Stimulated activated CD8-positive, alpha-beta memory T cell treated with anti-CD3 and anti-CD28 coated beads, Interleukin-7, amount 100 ng/mL, for 4 hours (primary cell): Measurements from ENCODE around the gene PPP1R15B.

Experiments used
- DNase-seq, 2 donors: peaks; one replicate each; pipeline ENCODE4 v3.0.0-alpha.2; 2020; ENCODE audit warnings: low read depth in 2 of 2

PPP1R15B gene

DNA sequence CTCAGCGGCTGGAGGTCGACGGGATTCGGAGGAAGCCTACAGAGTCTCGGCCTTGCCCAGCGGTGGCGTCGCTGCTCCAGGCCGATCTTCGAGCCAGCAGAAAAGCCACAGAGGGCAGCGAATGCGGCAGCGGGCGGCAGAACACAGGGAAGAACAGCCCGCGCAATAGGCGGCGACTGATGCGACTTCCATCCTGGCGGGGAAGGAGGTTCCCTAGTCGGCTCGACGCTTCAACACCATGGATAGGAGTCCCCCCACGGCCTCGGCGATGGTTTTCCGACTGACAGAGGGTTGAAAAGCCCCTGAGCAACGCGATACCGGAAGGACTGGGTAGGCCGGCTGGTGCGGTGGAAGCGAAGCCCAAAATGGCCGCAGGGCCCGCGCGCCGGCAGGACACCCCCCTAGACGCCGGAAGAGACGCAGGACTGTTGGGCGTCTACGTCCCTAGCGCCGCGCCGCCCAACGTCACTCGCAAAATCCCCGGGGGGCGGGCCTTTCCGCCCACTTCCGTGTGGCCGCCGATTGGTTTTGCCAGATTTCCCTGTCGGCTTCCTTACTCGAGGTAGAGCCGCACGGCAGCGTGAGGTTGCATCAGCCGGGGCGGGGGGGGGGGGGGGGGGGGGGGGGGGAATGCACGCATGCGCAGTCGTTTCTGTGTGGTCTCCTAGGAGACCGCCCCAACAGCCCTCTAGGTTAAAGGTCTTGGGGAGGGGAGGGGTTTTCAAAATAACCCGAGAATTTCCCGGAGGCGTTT is at the start of gene PPP1R15B:
Gene PPP1R15B (minus strand): TSS at position 367 of the 754 bp plus-strand sequence. CDS start 406 bp downstream, outside the sequence.
- peak; percentile 96 for DNase-seq

DNA sequence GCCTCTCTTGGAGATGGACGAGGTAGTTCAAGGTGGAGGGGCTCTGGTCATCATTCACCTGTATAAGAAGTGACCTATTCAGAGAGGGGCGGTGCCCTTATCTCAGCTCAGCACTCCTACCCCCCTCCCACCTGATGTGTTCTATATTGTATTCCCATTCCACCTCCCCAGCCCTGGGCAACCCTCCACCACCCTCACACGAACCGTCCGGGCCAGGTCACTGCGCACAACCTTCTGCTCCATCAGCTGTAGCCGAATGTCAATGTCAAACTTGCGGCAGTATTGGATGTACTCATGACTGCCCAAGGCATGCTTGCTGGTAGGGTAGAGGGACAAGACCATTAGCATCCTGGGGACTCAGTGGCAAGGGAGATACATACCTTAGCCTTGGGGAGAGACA is 48.7 kb upstream of the PPP1R15B start:
- no peak for DNase-seq

DNA sequence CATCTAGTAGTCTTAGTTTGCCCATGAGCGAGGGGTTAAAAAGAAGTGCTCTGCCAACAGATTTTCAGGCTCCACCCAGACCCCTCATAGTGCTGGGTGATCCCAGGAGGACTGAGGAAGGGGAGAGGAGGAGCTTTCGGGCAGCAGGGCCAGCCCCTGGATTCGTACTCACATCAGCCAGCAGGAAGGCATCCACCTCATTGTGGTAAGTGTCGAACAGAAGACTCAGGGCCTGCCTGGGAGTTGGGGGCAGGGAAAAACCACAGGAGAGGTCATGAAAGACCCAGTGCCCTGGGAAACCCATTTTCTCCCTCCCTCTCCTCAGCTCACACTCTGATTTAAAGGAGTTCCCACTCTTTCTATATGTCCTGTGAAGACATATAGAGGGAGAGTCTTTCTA is 48.1 kb upstream of the PPP1R15B start:
- no peak for DNase-seq

DNA sequence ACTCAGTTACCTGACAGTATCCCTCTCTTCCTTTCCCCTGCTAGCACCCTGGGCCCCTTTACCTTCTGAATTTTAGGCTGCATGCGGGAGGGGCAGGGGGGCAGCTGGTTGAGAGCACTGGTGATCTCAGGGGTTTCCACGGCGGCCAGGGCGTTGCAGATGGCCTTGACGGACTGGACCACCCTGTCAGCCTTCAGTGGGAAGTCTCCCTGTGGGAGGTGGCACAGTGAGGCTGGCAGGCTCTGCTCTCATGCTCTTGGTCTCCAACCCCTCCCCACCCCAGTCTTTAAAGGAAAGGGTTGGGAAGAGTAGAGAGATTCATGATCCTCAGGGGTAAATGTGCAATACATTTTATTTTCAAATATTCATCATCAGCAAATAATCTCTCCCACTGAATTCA is 46.0 kb upstream of the PPP1R15B start:
- DNase-seq, result no peak

DNA sequence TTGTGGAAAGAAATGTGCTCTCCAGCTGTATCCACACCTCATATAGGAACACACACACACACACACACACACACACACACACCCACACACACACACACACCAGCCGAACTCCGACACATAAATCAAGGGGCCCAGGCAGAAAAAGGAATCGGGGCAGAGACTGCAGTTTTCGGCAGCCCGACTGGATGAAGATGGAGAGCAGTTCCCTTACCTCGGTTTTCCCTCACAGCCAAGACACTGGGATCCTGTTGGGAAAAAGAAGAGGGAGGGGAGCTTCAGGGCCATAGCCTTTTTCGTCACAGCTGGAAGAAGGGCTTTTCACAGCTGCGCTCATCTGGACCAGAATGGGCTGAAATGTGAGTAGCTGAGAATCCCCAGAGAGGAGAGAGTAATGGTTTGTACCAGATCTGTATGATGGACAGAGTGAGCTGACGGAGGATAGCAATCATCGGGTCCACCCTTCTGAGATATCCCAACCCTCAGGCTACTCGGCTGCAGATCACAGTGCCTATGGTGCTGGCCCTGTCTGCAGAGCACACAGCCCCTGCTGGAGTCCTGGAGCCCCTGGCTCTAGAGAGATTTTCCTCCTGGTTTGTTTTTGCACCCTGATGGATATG is 45.3 kb upstream of the PPP1R15B start:
- DNase-seq, result no peak

DNA sequence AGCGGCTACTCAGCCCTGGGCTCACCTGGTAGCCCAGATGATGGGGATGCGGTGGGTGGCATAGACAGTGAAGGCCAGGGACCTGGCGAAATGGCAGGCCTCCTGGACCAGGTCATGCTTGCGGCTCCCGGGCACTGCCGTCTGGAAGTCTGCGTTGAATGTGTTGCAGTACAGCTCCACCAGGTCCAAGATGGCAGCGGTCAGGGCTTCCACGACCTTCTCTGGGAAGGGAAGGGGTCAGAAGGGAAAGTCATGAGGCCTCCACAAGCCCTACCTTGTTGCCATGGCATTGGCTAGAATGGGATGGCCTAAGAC is 44.2 kb upstream of the PPP1R15B start:
- DNase-seq, result no peak

DNA sequence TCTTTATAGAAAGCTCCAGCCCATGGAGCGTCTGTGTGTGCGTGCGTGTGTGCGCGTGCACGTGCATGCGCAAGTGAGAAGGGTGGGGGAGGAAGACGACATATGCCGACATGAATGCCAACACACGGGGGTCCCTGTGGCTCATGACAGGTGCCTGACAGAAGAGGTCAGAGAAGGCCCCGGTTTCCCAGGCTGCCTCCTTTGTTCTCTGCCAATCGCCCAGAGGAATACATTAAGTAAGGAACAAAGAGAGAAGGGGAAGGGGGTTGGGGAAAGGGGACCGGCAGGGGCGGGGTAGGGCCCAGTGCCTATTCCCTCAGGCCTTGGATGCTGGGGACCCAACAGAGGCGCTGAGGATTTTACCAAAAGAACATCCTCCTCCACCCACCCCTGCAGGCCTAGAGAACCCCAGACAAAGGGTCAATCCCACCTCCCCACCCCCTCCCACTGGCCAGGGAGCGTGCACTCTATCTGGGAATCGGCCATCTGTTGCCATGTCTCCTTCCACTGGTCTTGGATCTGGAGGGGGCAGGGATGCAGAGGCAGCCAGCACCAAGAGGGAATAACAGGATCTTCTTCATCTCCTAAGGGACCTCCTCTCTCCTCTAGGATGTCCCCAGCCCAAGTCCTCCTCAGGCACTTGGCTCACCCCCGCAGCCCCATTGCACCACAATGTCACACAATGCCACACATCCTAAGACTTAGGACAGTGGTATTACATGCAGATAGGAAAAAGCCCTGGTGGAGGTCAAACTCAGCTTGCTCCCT is 43.6 kb upstream of the PPP1R15B start:
- DNase-seq, result no peak

DNA sequence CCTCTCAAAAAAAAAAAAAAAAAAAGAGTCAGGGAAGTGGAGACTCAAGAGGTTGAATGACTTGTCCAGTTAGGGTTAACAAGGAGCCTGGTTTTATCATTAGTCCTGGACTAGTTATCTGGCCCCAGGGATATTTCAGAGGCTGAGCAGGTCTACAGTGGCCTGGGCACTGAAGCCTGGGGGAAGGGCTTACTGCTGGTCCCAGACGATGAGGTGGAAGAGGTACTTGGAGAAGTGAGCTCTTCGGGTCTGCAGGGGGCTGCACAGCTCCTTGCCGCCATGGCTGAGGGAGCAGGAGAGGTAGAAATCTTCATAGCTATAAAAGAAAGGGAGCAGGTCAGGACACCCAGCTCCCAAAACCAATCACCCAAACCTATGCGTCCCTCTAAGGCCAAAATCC is 42.9 kb upstream of the PPP1R15B start:
- DNase-seq, result no peak

DNA sequence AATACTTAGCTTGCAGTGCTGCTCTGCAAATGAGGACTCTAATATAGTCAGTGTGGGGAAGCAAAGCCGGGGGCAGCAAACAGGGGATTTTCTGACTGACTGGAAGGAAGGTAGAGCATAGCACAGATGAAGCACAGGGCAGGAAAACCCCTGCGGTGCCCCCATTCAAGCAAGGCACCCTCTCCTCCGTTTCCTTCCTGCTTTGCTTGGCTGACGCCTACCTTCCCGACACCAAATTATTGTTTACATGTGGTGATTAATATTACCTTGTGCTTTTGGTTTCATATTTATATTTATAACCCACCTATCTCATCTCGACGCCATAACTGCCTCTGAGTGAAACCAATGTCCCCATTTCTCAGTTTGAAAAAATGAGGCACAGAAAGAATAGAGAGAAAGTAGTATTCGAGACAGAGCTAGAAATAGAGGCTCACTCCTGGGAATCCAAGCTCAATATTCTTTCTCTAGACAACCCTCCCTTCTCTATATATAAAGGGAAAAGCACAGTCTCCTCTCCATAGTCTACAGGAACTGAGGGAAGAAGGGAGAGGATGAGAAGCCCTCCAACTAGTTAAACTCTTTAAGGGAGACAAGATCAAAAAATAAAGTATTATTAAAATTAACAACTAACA is 41.6 kb upstream of the PPP1R15B start:
- DNase-seq, result peak; percentile 79

DNA sequence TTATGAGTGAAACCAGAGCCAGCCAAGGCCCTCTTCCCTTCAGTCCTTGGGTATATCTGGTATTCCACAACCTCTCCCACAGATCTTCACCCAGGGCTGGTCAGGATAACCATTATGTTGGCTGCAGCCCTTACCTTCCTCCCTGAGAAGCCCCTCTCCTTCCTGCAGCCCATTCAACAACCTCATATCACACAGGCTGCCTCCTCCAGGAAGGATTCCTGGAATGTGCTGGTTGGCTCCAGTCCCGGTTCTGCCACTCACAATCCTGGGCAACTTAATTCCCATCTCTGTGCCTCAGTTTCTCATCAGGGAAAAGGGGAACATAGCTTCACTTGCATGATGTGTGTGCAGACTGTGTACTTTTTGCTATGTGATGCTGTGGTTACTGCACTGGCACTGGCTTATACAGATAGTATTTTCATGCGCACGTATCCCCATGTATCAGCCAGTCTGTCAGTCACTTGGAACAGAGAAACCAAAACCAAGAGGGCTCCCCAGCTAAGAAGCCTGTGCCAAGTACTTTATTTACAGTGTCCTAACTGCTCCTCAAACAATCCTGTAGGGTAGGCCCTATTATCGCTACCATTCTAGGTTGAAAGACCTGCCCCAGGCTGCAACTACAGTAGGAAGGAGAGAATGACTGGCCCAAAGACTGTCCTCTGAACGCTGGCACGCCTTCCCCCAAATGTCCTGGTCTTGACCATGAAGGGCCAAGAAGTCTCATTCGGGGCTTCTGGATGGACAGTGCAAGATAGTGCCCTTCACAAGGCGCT is 39.9 kb upstream of the PPP1R15B start:
- DNase-seq, result no peak

DNA sequence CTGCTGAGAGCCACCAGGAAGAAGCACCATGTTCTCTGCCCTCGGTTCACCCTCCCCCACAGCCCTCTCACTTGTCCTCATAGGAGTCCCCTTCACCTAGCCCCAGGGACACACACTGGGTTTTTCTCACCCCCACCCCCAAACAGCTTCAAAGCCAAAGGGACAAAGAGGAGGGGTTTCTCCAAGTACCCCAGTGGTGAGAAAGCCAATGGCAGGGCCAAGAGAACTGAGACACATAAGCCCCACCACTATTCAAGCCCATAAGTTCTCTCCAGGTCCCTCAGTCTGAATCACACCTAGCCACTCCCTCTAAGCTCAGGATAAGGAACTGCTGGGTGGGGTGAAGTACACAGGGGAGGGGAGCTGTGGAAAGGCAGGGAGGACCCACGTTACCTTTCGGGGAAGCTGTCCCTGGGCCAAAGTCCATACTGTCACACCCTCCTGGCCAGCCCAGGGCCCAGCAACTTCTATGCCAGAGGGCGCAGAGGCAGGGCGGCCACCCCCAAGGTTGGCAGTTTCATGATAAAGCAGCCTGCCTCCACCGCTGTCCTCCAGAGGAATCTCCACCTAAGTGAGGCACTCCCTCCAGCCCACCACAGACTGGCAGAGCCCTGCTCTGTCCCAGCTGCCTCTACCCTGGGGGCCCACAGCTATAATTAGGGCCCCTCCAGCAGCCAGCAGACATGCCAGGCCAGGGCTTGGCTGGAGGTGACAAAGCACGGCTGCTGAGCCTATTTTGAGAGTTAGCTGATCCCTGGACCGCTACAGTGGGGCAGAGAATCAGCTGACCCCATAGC is 39.0 kb upstream of the PPP1R15B start:
- no peak for DNase-seq

DNA sequence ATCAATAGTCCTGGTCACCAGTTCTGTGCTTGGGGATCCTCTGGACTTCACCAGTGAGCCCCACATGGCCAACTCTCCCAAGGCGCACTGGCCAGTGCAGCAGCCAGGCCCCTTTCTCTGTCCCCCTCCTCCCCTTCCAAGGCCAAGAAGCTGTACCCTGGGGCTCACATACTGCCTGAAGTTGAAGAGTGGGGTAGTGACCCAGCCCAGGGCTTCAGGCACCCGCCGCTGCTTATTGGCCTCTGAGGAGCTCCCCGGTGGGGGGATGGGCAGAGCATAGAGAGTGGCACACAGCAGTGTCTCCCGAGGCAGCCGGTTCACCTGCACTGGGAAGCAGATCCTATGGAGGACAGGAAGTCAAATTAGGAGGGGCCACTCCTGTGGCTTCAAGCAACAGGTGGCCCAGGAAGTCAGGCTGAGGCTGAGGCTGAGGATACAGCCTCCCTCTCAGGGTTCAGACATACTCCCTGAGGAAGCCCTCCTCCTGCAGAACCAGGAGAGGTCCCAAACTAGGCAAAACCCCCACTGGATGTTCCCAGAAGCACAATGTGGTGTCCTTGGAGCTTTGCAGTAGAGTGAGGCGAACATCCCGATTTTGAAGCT is 38.2 kb upstream of the PPP1R15B start:
- DNase-seq, result no peak

DNA sequence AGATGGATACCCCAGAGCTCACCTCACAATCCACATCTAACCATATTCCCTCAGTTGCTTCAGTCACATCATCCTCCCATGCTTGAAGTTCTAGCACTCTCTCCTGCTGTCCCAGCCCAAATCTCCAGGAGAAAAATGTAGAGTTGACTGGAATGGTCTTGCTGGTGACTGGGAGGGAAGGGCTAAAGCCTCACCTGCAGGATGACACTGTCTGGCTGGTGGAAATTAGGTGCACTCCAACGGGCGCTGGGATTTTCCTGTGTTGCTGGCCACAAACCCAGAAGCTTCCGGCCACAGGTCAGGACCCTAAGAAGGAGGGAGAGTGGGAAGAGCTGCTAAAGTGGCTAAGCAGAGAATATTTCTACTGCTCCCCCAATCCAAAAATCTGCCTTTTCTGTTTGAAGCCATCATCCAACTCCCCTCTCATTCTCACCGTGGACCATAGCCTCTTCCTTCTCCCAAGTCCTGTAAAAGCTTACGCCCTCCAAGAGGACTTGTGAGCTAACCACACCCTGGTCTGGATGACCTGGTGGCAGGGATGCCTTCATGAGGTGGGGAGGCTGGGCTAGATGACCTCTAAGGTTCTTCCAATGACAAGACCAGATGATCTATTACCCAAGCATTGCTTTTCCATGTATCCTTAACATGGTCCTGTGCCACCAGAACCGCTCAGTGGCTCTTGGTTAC is 37.5 kb upstream of the PPP1R15B start:
- DNase-seq, result no peak

DNA sequence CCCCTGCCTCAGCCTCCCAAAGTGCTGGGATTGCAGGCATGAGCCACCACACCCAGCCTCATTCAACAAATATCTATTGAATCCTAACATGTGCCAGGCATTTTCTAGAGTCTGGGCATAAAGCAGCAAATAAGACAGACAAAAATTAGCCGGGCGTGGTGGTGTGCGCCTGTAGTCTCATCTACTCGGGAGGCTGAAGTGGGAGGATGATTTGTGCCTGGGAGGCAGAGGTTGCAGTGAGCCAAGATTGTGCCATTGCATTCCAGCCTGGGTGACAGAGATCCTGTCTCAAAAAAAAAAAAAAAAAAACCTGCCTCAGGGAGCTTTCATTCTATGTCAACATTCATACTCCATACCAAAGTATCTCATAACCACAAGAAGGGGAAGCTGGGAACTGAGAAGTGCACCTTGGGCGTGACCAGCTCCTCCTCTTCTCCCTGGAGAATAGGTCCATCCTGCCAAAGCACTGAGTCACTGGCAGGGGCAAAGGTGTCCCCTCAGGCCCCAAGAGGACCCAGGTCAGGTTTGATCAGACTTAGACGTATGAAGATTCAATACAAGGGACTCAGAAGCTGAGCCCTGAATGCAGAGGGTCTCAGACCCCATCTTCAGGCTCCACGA is 36.8 kb upstream of the PPP1R15B start:
- no peak for DNase-seq

DNA sequence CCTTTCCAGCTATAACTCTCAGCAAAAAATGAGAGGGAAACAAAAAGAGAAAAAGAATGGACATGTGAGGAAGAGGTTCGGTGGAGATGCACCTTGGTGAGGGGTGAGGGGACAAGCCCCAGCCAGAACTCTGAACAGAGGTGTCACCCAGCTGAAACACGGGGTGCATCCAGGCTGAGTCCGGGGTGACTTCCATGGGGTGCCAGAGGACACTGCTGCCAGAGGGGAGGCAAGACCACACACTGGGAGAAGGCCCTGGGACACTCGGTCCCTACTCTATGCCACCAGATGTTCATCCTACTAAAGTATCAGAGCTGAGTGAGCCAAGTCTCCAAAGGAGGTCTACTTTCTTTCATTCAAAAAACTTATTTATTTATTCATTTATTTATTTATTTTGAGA is 36.1 kb upstream of the PPP1R15B start:
- no peak for DNase-seq

DNA sequence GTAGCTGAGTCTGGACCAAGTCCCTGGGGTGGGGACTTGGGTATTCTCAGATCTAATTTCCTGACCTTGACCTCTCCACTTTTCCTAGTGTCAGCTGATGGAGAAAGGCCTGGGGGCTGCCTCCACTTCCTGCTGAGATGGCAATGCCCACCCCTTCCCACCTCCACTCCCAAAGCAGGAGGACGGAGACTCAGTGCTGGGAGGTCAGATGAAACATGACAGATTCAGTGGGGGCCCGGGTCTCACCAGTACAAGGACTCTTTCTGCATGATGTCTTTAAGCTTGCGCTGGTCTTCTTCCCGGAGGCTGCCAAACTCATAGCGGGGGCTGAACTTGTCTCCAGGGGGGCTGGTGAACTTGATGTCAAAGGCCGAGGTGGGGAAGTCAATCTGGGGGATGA is 35.6 kb upstream of the PPP1R15B start:
- no peak for DNase-seq

DNA sequence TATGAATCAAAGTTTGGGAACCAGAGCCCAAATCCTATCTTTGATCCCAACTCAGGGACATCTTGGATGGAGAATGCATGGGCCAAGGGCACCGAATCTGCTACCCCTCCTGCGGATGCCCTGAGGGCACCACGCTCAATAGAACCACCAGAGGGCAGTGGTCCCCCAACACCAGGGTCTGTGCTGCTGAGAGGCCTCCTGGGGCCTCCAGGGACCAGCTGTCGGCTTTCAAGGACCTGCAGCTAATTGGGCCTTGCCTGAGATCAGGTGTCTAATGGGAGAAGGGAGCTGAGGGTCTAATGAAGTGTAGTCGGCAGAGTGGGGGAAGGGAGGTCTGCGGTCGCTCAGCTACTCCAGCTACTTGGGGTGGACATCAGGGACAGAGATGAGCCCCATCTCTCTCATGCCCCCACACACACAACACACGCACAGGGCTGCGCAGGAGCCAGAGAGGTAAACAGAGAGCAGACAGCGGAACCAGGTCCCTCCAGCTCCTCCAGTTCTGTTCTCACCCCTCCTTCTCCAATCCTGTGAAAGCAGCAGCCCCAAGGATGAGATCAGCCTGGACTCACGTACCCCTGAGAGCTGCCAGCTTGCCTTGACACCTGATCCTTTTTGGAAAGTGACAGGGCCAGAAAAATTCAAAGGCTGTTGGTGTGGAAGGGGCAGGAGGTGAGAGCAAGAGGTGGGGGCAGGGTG is 34.9 kb upstream of the PPP1R15B start:
- peak; percentile 67 for DNase-seq

DNA sequence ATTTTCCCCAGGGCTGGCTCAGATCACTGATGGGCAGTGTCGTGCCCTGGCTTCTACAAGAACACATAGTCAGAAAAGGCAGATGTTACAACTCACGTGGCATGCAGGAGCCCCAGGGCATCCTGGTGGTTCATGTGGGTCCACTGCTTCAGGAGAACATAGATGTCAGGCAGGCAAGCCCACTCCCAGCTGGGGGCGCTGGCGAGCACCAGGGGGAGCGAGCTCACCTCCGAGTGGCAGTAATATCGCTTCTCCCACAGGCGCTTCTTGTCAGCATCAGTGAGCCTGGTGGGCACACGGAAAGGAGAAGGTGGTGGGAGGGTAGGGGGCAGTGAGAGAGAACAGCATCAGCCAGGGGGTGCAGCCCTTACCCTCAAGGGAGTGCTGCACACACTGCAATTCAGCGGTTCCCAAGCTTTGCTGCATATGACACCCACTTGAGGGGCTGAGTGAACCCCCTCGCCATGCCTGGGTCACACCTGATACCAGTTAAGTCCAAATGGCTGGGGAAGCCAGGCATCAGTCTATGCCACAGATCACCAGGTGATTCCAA is 34.3 kb upstream of the PPP1R15B start:
- DNase-seq, result no peak
